ENCODE results near the gene ATP8B4. TPM values are rescaled to one million over a fixed set of nuclear protein-coding genes. Genes with fewer than 3 reads are reported as not detected.

Gene ATP8B4
- polyA plus RNA-seq, 3 donors, result 6.1 to 9.6 (median 6.8) TPM

- H3K9ac ChIP-seq (ENCODE audit: insufficient read depth, low read length, poor library complexity, severe bottlenecking), result no peak overlapping the region
- intact Hi-C loops (cut with micrococcal nuclease), result no loop called here
- peaks cover 17 to 58% of the 10 kb centered on the region in 2 donors for H3K36me3 ChIP-seq (replicated peaks in 1 of 2; ENCODE audit: control insufficient read depth in 1 of 2, insufficient read depth in 2 of 2, low read length in 2 of 2)
- Mint-ChIP-seq H3K4me3 (no peak overlapping the region), H3K27ac (no peak overlapping the region), H3K27me3 (ENCODE audit: low read depth in 3 of 3) (no peaks in the 10 kb centered on the region), H3K9me3 (peaks cover 0 to 2% (median 0%) of the 10 kb centered on the region in 7 donors), H3K4me1 (peaks cover 32% of the 10 kb centered on the region), H3K36me3 (peaks cover 35 to 49% of the 10 kb centered on the region in 2 donors)
- no peak overlapping the region for H2AFZ ChIP-seq (ENCODE audit: insufficient read depth, low read depth, low read length, poor library complexity, severe bottlenecking)
- TF ChIP-seq CTCF (IDR thresholded peaks at IDR 0.05), result no peak
- no peak overlapping the region for H3K4me2 ChIP-seq (replicated peaks; ENCODE audit: extremely low read depth, low read length, poor library complexity, severe bottlenecking)
- H3K4me3 ChIP-seq (replicated peaks in 1 of 3; ENCODE audit: low read depth in 2 of 3, low read length in 3 of 3), result no peak overlapping the region
- 100% methylated on average over 1 of the region's 3 CpGs for WGBS (ENCODE audit: insufficient coverage)
- DNase-seq, result no peak
- peak overlapping the region in 1 of 2 donors; percentile 9 for H3K27ac ChIP-seq (ENCODE audit: low read depth in 1 of 2, low read length in 2 of 2)
- peaks cover 10% of the 10 kb centered on the region for H3K79me2 ChIP-seq (ENCODE audit: insufficient read depth, low read length)
- H3K9me3 ChIP-seq (replicated peaks in 1 of 2; ENCODE audit: control insufficient read depth in 1 of 2, insufficient read depth in 1 of 2, low read length in 2 of 2), result no peaks in the 10 kb centered on the region
- H4K20me1 ChIP-seq (ENCODE audit: insufficient read depth, low read length), result no peaks in the 10 kb centered on the region
- peaks cover 26 to 28% of the 10 kb centered on the region in 2 donors for H3K4me1 ChIP-seq (ENCODE audit: control insufficient read depth in 1 of 2, insufficient read depth in 2 of 2, low read length in 2 of 2)
- H3K27me3 ChIP-seq (ENCODE audit: control insufficient read depth in 2 of 2, insufficient read depth in 2 of 2, low read length in 2 of 2), result no peaks in the 10 kb centered on the region
These were observed 131.1 kb downstream of the ATP8B4 start for GRCh38 chr15:49987896-49988295.

GRCh38 chr15:49987198-49987785, 131.7 kb downstream of the ATP8B4 start:
- Mint-ChIP-seq H3K27ac (peak overlapping the region in 1 of 7 donors; percentile 47), H3K9me3 (peaks cover 0 to 2% (median 0%) of the 10 kb centered on the region in 7 donors), H3K4me1 (peaks cover 32% of the 10 kb centered on the region), H3K27me3 (ENCODE audit: low read depth in 3 of 3) (no peaks in the 10 kb centered on the region), H3K36me3 (peaks cover 33 to 46% of the 10 kb centered on the region in 2 donors), H3K4me3 (no peak overlapping the region)
- intact Hi-C loops (cut with micrococcal nuclease), result no loop called here
- H3K4me2 ChIP-seq (replicated peaks; ENCODE audit: extremely low read depth, low read length, poor library complexity, severe bottlenecking), result no peak overlapping the region
- H2AFZ ChIP-seq (ENCODE audit: insufficient read depth, low read depth, low read length, poor library complexity, severe bottlenecking), result no peak overlapping the region
- DNase-seq, result no peak
- no peak overlapping the region for H3K4me3 ChIP-seq (replicated peaks in 1 of 3; ENCODE audit: low read depth in 2 of 3, low read length in 3 of 3)
- H3K27me3 ChIP-seq (ENCODE audit: control insufficient read depth in 2 of 2, insufficient read depth in 2 of 2, low read length in 2 of 2), result no peaks in the 10 kb centered on the region
- no peak overlapping the region for H3K9ac ChIP-seq (ENCODE audit: insufficient read depth, low read length, poor library complexity, severe bottlenecking)
- no peaks in the 10 kb centered on the region for H4K20me1 ChIP-seq (ENCODE audit: insufficient read depth, low read length)
- TF ChIP-seq CTCF (IDR thresholded peaks at IDR 0.05), result no peak
- peaks cover 10% of the 10 kb centered on the region for H3K79me2 ChIP-seq (ENCODE audit: insufficient read depth, low read length)
- H3K4me1 ChIP-seq (ENCODE audit: control insufficient read depth in 1 of 2, insufficient read depth in 2 of 2, low read length in 2 of 2), result peaks cover 26 to 28% of the 10 kb centered on the region in 2 donors
- peaks cover 18 to 58% of the 10 kb centered on the region in 2 donors for H3K36me3 ChIP-seq (replicated peaks in 1 of 2; ENCODE audit: control insufficient read depth in 1 of 2, insufficient read depth in 2 of 2, low read length in 2 of 2)
- no peaks in the 10 kb centered on the region for H3K9me3 ChIP-seq (replicated peaks in 1 of 2; ENCODE audit: control insufficient read depth in 1 of 2, insufficient read depth in 1 of 2, low read length in 2 of 2)
- H3K27ac ChIP-seq (ENCODE audit: low read depth in 1 of 2, low read length in 2 of 2), result peak overlapping the region in 1 of 2 donors; percentile 9
- 90% methylated on average over 3 of the region's 3 CpGs for WGBS (ENCODE audit: insufficient coverage)

Measured in CD14-positive monocyte (primary cell).